DOHH2 (cell line): ENCODE results near the gene USP12.

Source experiments
- H3F3A ChIP-seq: fragments of 200-600 bp; sonication (generic), shearing (Covaris generic); 2 replicates; pipeline ENCODE4 v1.6.0; 2016; ENCODE audit warnings: antibody characterized with exemption, mild to moderate bottlenecking; ENCODE audit not compliant: control insufficient read depth, insufficient read depth
- H3K27ac ChIP-seq: fragments of 200-600 bp; sonication (generic); 2 replicates; pipeline ENCODE4 v1.5.1; 2014; ENCODE audit warnings: low read depth, mild to moderate bottlenecking, low read length, moderate library complexity
- H3K27me3 ChIP-seq: fragments of 200-600 bp; sonication (generic); 2 replicates; pipeline ENCODE4 v1.6.1; 2014; ENCODE audit warnings: mild to moderate bottlenecking, low read length, mixed read lengths; ENCODE audit not compliant: control insufficient read depth
- H3K36me3 ChIP-seq: fragments of 200-600 bp; sonication (generic); 2 replicates; pipeline ENCODE4 v1.6.1; 2014; ENCODE audit warnings: mild to moderate bottlenecking, low read length, moderate library complexity, mixed read lengths; ENCODE audit not compliant: control insufficient read depth
- H3K4me1 ChIP-seq: fragments of 200-600 bp; sonication (generic); 2 replicates; pipeline ENCODE4 v1.6.1; 2014; ENCODE audit warnings: mild to moderate bottlenecking, low read length, mixed read lengths; ENCODE audit not compliant: control insufficient read depth
- H3K4me2 ChIP-seq: fragments of 200-600 bp; sonication (generic); 2 replicates; pipeline ENCODE4 v1.6.0; 2014; ENCODE audit warnings: mild to moderate bottlenecking, low read length, moderate library complexity
- H3K4me3 ChIP-seq: fragments of 200-600 bp; sonication (generic); 2 replicates; pipeline ENCODE4 v1.5.1; 2014; ENCODE audit warnings: mild to moderate bottlenecking, low read length, mixed read lengths
- H3K79me2 ChIP-seq: fragments of 200-600 bp; sonication (generic); 2 replicates; pipeline ENCODE4 v1.6.1; 2014; ENCODE audit warnings: mild to moderate bottlenecking, low read length, mixed read lengths; ENCODE audit not compliant: control insufficient read depth
- H3K9me2 ChIP-seq: fragments of 200-600 bp; sonication (generic); replicated peaks from 2 replicates; pipeline ENCODE4 v1.6.1; 2014; ENCODE audit warnings: mild to moderate bottlenecking, low read length, mixed read lengths; ENCODE audit not compliant: control insufficient read depth
- H3K9me3 ChIP-seq: fragments of 200-600 bp; sonication (generic); 2 replicates; pipeline ENCODE4 v1.6.1; 2014; ENCODE audit warnings: antibody characterized with exemption, low read length, mixed read lengths; ENCODE audit not compliant: control insufficient read depth, insufficient read depth
- H4K20me1 ChIP-seq: fragments of 200-600 bp; sonication (generic); 2 replicates; pipeline ENCODE4 v1.6.0; 2014; ENCODE audit warnings: low read depth, mild to moderate bottlenecking, antibody characterized with exemption, low read length, moderate library complexity; ENCODE audit not compliant: control insufficient read depth, insufficient read depth
- CTCF ChIP-seq: fragments of 200-600 bp; sonication (generic); IDR thresholded peaks from one replicate; pipeline ENCODE4 v1.5.1; 2014; ENCODE audit warnings: antibody characterized with exemption, mild to moderate bottlenecking, low read depth, low read length; ENCODE audit not compliant: poor library complexity, severe bottlenecking
- EZH2phosphoT487 ChIP-seq: fragments of 200-600 bp; sonication (generic); IDR thresholded peaks from 2 replicates; pipeline ENCODE4 v1.6.1; 2017; ENCODE audit warnings: borderline replicate concordance, mild to moderate bottlenecking, antibody characterized with exemption, low read length, moderate library complexity, mixed read lengths

USP12 gene

GRCh38 chr13:27016875-27017274, 154.7 kb downstream of the USP12 start:
- Histone ChIP-seq H3K4me1 (no peaks in the 10 kb centered on the region), H3K36me3 (no peaks in the 10 kb centered on the region), H3K4me3 (no peak overlapping the region), H3K9me2 (no peaks in the 10 kb centered on the region), H3K27me3 (peaks cover 2% of the 10 kb centered on the region), H4K20me1 (no peaks in the 10 kb centered on the region), H3K9me3 (no peaks in the 10 kb centered on the region), H3K4me2 (no peak overlapping the region), H3F3A (no peaks in the 10 kb centered on the region), H3K27ac (no peak overlapping the region), H3K79me2 (no peaks in the 10 kb centered on the region)
- no peak for TF ChIP-seq CTCF
- TF ChIP-seq EZH2phosphoT487 = no peak
